Ascending aorta (tissue), 2 donors: ENCODE data around the gene FAM193B. TPM values are rescaled to one million over a fixed set of nuclear protein-coding genes. Genes with fewer than 3 reads are reported as not detected.

ENCODE experiments used
- DNase-seq, 2 donors: peaks; one replicate each; pipeline ENCODE4 v3.0.0-alpha.2; 2019; ENCODE audit warnings: low spot score in 2 of 2
- H3K27ac ChIP-seq, 2 donors: fragments of 200-600 bp; sonication (generic); one replicate each; pipeline ENCODE4 v1.5.1; 2016 to 2017; ENCODE audit warnings: mild to moderate bottlenecking in 1 of 2
- H3K27me3 ChIP-seq: fragments of 200-600 bp; sonication (generic); one replicate; pipeline ENCODE4 v1.5.1; 2017
- H3K36me3 ChIP-seq, 2 donors: fragments of 200-600 bp; sonication (generic); one replicate each; pipeline ENCODE4 v1.5.1; 2016
- H3K4me1 ChIP-seq, 2 donors: fragments of 200-600 bp; sonication (generic); one replicate each; pipeline ENCODE4 v1.5.1; 2016 to 2017; ENCODE audit warnings: mild to moderate bottlenecking in 1 of 2
- H3K4me3 ChIP-seq, 2 donors: fragments of 200-600 bp; sonication (generic); one replicate each; pipeline ENCODE4 v1.5.1; 2016 to 2017; ENCODE audit warnings: mild to moderate bottlenecking in 1 of 2
- H3K9me3 ChIP-seq, 2 donors: fragments of 200-600 bp; sonication (generic); one replicate each; pipeline ENCODE4 v1.5.1; 2016
- intact Hi-C: fragments of 100-400 bp; cut with DNase I; formaldehyde crosslinking; loops from one replicate; pipeline ENCODE4 v1.15.1; 2023
- total RNA-seq: library from RNA; depleted of rRNA; stranded (reverse); fragments of >200 nt; gene quantifications from one replicate; pipeline ENCODE4 v1.1.0, GENCODE V29; 2016
- TF ChIP-seq, protein P1 (sequence below), 3 experiments: fragments of 200-600 bp in 2 of 3; fragments of 450-650 bp in 1 of 3; sonication (generic) in 2 of 3; IDR thresholded peaks; one replicate each; pipeline ENCODE4 v1.5.1; 2016 to 2019; ENCODE audit warnings: antibody characterized with exemption in 3 of 3, mild to moderate bottlenecking in 1 of 3, moderate library complexity in 1 of 3

The FAM193B gene
- 116 TPM for total RNA-seq

DNA sequence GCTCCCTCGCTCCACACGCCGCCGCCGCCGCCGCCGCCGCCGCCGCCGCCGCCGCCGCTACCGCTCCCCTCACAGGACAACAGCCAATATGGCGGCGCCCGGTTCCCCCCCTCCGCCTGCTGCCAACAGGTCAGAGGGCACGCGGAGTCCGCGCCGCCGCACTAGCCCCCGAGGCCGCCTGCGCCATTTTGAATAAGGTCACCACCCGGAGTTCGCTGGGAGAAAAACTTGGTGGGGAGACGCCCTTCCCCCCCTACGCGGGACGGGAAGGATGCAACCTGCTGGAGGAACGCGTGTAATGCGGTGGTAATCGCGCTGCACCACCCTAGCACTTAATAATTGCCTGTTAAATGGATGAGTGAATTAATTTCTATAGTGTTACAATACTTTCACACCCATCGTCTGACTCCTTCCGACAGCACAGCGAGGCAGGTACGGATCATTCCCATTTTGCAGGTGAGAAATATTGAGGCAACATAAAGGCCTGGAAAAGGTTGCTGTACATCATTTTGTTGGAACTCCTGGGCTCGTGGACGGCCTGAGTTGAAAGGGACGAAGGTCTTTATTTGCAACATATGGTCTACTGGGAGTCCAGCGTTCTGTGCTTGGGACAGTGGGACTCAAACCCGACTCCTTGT, at the start of gene FAM193B:
TSS of gene FAM193B (minus strand) at position 90 of the 638 bp plus-strand sequence. CDS start 105 bp downstream, outside the sequence.
- TF ChIP-seq, protein P1, sequence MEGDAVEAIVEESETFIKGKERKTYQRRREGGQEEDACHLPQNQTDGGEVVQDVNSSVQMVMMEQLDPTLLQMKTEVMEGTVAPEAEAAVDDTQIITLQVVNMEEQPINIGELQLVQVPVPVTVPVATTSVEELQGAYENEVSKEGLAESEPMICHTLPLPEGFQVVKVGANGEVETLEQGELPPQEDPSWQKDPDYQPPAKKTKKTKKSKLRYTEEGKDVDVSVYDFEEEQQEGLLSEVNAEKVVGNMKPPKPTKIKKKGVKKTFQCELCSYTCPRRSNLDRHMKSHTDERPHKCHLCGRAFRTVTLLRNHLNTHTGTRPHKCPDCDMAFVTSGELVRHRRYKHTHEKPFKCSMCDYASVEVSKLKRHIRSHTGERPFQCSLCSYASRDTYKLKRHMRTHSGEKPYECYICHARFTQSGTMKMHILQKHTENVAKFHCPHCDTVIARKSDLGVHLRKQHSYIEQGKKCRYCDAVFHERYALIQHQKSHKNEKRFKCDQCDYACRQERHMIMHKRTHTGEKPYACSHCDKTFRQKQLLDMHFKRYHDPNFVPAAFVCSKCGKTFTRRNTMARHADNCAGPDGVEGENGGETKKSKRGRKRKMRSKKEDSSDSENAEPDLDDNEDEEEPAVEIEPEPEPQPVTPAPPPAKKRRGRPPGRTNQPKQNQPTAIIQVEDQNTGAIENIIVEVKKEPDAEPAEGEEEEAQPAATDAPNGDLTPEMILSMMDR (IDR thresholded peaks at IDR 0.05) = peak in 1 of 3 experiments; percentile 16
- H3K4me1 ChIP-seq = peaks cover 8 to 30% of the 10 kb centered on the region in 2 donors
- H3K9me3 ChIP-seq = no peaks in the 10 kb centered on the region
- peak; percentile 76 to 97 for DNase-seq
- H3K4me3 ChIP-seq = peak within 1 kb of the TSS; percentile 81 to 87
- H3K36me3 ChIP-seq = peaks cover 4 to 14% of the 10 kb centered on the region in 2 donors
- intact Hi-C loops = loop anchor here (2.0 kb wide), 2 partner anchors 38 kb away; partner anchors contain the start of genes DDX41 and TMED9
- no peaks in the 10 kb centered on the region for H3K27me3 ChIP-seq
- H3K27ac ChIP-seq = peak within 1 kb of the TSS; percentile 77 to 81

DNA sequence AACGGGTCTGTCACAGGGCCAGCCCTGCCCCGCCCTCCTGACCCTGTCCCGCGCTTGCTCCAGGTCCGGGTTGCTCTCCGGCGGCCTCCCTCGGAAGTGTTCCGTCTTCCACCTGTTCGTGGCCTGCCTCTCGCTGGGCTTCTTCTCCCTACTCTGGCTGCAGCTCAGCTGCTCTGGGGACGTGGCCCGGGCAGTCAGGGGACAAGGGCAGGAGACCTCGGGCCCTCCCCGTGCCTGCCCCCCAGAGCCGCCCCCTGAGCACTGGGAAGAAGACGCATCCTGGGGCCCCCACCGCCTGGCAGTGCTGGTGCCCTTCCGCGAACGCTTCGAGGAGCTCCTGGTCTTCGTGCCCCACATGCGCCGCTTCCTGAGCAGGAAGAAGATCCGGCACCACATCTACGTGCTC, 49.8 kb upstream of the FAM193B start:
- intact Hi-C loops = loop anchor here (5.0 kb wide), 1 partner anchor 302 kb away; the partner anchor contains the start of genes PRELID1 and RAB24
- peaks cover 9 to 11% of the 10 kb centered on the region in 2 donors for H3K36me3 ChIP-seq
- no peak overlapping the region for H3K27ac ChIP-seq
- H3K27me3 ChIP-seq = no peaks in the 10 kb centered on the region
- H3K9me3 ChIP-seq = no peaks in the 10 kb centered on the region
- H3K4me1 ChIP-seq = peaks cover 8 to 12% of the 10 kb centered on the region in 2 donors
- H3K4me3 ChIP-seq = no peak overlapping the region
- no peak for DNase-seq
- TF ChIP-seq, protein P1 (IDR thresholded peaks at IDR 0.05) = no peak

DNA sequence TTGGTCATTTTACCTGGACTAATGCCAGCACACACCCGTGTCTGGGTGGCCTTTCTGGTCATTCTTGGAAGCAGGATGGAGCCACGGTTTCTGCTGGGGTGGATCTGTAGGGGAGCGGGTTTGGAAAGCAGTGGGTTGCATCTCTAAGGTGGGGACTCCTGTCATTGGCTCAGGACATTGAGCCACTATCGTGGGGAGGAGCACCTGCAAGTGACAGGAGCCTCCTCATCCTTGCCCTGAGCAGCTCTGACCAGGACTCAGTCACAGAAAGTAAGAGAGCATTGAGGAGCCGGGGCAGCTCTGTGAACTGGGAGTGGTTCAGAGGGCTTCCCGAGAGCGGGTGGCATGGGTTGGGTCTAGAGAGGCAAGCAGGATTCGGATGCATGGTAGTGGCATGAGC, 49.3 kb upstream of the FAM193B start:
- TF ChIP-seq, protein P1 (IDR thresholded peaks at IDR 0.05) = no peak
- H3K27ac ChIP-seq = no peak overlapping the region
- no peaks in the 10 kb centered on the region for H3K9me3 ChIP-seq
- intact Hi-C loops = loop anchor here (5.0 kb wide), 1 partner anchor 301 kb away; the partner anchor contains the start of genes PRELID1 and RAB24
- H3K4me3 ChIP-seq = no peak overlapping the region
- H3K36me3 ChIP-seq = peaks cover 5 to 8% of the 10 kb centered on the region in 2 donors
- peaks cover 8 to 12% of the 10 kb centered on the region in 2 donors for H3K4me1 ChIP-seq
- no peaks in the 10 kb centered on the region for H3K27me3 ChIP-seq
- DNase-seq = no peak

DNA sequence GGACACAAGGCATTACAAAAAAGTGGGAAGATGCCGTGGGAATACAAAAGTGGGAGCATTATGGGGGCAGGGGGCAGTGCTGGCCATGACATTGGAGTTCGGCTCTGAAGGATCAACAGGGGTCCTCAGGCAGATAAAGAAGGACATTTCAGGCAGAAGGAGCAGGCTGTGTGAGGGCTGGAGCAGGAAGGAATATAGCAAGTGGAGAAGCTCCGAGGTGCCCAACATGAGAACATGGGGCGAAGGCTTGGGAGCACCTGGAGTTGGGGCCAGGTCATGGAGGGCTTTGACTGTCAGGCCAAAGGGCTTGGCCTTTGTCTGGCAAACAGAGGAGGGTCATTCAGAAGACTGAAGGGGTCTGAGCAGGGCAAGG, 48.1 kb upstream of the FAM193B start:
- Histone ChIP-seq H3K4me3 (no peak overlapping the region), H3K27me3 (no peaks in the 10 kb centered on the region), H3K9me3 (no peaks in the 10 kb centered on the region), H3K4me1 (peaks cover 8 to 12% of the 10 kb centered on the region in 2 donors), H3K27ac (no peak overlapping the region), H3K36me3 (peaks cover 0 to 5% of the 10 kb centered on the region in 2 donors)
- DNase-seq = no peak
- intact Hi-C loops = loop anchor here (5.0 kb wide), 1 partner anchor 300 kb away; the partner anchor contains the start of genes PRELID1 and RAB24
- TF ChIP-seq, protein P1 (IDR thresholded peaks at IDR 0.05) = no peak

DNA sequence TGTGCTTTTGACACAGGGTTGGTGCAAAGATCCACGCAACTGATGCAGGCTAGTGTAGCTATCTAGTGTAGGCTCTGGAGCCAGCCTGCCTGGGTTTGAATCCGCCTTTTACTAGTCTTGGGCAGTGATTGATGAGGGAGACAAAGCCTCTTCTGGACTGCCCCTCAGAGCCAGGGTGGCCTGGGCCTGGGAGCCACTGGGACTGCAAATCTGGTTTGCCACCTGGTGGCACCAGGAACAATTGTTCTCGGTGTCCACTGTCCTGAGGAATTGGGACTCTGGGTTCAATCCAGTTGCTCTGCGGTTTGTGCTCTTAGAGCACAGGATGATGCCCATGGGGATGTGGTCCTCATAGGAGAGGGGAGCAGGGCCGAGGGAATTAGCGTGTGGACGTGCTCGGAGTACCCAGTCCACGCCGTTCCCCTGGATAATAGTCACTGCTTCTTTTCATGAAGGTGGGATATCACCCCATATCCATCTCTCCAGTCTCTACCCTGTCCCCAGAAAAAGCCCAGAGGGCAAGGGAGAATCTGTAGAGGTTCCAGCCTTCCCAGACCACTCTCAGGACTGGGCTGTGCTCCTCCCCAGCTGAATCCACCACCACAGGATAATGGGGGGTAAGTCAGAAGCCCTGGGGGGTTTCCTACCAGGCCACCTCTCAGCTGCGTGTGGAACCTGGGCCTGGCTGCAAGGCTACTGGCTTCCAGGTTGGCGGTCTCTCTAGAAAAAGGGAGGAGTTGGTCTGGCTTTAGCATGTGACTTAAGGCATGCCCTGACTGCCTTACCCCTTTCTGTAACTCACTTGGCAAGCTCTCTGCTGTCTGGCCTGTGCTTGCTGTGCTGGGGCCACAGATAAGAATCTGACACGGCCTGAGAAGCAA, 47.5 kb upstream of the FAM193B start:
- Histone ChIP-seq H3K4me1 (peaks cover 8 to 12% of the 10 kb centered on the region in 2 donors), H3K27me3 (no peaks in the 10 kb centered on the region), H3K4me3 (no peak overlapping the region), H3K9me3 (no peaks in the 10 kb centered on the region), H3K27ac (no peak overlapping the region), H3K36me3 (peaks cover 0 to 5% of the 10 kb centered on the region in 2 donors)
- no peak for DNase-seq
- intact Hi-C loops = loop anchor here (5.0 kb wide), 1 partner anchor 300 kb away; the partner anchor contains the start of genes PRELID1 and RAB24
- TF ChIP-seq, protein P1 (IDR thresholded peaks at IDR 0.05) = no peak
